IPS-15b (cell line): ENCODE measurements around the gene CC2D1A.
"Not testable (repeated sequence)": the region's sequence is repeated elsewhere in the genome, so short reads cannot be mapped to it uniquely, and the experiment has no call there.

Experiments
- H3K27me3 ChIP-seq: one replicate; pipeline ENCODE4 v1.6.1; 2013; ENCODE audit warnings: low read length; ENCODE audit not compliant: control insufficient read depth, insufficient read depth
- H3K36me3 ChIP-seq: one replicate; pipeline ENCODE4 v1.6.1; 2013; ENCODE audit warnings: low read length; ENCODE audit not compliant: control insufficient read depth, insufficient read depth
- H3K4me1 ChIP-seq: one replicate; pipeline ENCODE4 v1.6.1; 2013; ENCODE audit warnings: mild to moderate bottlenecking, low read length; ENCODE audit not compliant: control insufficient read depth, insufficient read depth
- H3K4me3 ChIP-seq: one replicate; pipeline ENCODE4 v1.5.1; 2013; ENCODE audit warnings: low read depth, low read length
- H3K9ac ChIP-seq: one replicate; pipeline ENCODE4 v1.6.1; 2013; ENCODE audit warnings: low read depth, mild to moderate bottlenecking, low read length
- H3K9me3 ChIP-seq: one replicate; pipeline ENCODE4 v1.6.1; 2013; ENCODE audit warnings: mild to moderate bottlenecking, low read length; ENCODE audit not compliant: control insufficient read depth, insufficient read depth

Gene CC2D1A

GRCh38 chr19:13917888-13918406 is 11.9 kb downstream of the CC2D1A start:
- H3K9me3 ChIP-seq, result no peaks in the 10 kb centered on the region
- H3K4me1 ChIP-seq, result no peaks in the 10 kb centered on the region
- H3K4me3 ChIP-seq, result no peak overlapping the region
- H3K9ac ChIP-seq, result no peak overlapping the region
- no peaks in the 10 kb centered on the region for H3K27me3 ChIP-seq
- H3K36me3 ChIP-seq, result peaks cover 29% of the 10 kb centered on the region

- Histone ChIP-seq H3K4me1 (no peaks in the 10 kb centered on the region), H3K4me3 (no peak overlapping the region), H3K36me3 (peaks cover 37% of the 10 kb centered on the region), H3K27me3 (no peaks in the 10 kb centered on the region), H3K9me3 (no peaks in the 10 kb centered on the region), H3K9ac (no peak overlapping the region)
Measured at GRCh38 chr19:13918726-13919411, 12.9 kb downstream of the CC2D1A start.

GRCh38 chr19:13920524-13920923 is 14.5 kb downstream of the CC2D1A start:
- Histone ChIP-seq H3K4me3 (no peak overlapping the region), H3K9me3 (no peaks in the 10 kb centered on the region), H3K36me3 (peaks cover 34% of the 10 kb centered on the region), H3K27me3 (no peaks in the 10 kb centered on the region), H3K9ac (no peak overlapping the region), H3K4me1 (no peaks in the 10 kb centered on the region)

GRCh38 chr19:13920940-13921747 is 15.1 kb downstream of the CC2D1A start:
- H3K9me3 ChIP-seq, result no peaks in the 10 kb centered on the region
- no peaks in the 10 kb centered on the region for H3K27me3 ChIP-seq
- H3K9ac ChIP-seq, result no peak overlapping the region
- no peak overlapping the region for H3K4me3 ChIP-seq
- H3K36me3 ChIP-seq, result peaks cover 35% of the 10 kb centered on the region
- no peaks in the 10 kb centered on the region for H3K4me1 ChIP-seq

GRCh38 chr19:13922118-13922517 is 16.1 kb downstream of the CC2D1A start:
- not testable (repeated sequence) for H3K9ac ChIP-seq, H3K27me3 ChIP-seq, H3K9me3 ChIP-seq, H3K4me1 ChIP-seq, H3K4me3 ChIP-seq
- peaks cover 45% of the 10 kb centered on the region for H3K36me3 ChIP-seq

GRCh38 chr19:13923194-13923987 is 17.4 kb downstream of the CC2D1A start:
- H3K9me3 ChIP-seq, result no peaks in the 10 kb centered on the region
- H3K4me1 ChIP-seq, result no peaks in the 10 kb centered on the region
- no peak overlapping the region for H3K4me3 ChIP-seq
- peaks cover 53% of the 10 kb centered on the region for H3K36me3 ChIP-seq
- no peak overlapping the region for H3K9ac ChIP-seq
- no peaks in the 10 kb centered on the region for H3K27me3 ChIP-seq

- H3K4me3 ChIP-seq, result no peak overlapping the region
- no peak overlapping the region for H3K9ac ChIP-seq
- H3K9me3 ChIP-seq, result no peaks in the 10 kb centered on the region
- H3K27me3 ChIP-seq, result no peaks in the 10 kb centered on the region
- H3K36me3 ChIP-seq, result peaks cover 44% of the 10 kb centered on the region
- H3K4me1 ChIP-seq, result no peaks in the 10 kb centered on the region
Measured at GRCh38 chr19:13926010-13926409, 20.0 kb downstream of the CC2D1A start.

- Histone ChIP-seq H3K4me3 (no peak overlapping the region), H3K36me3 (peaks cover 37% of the 10 kb centered on the region), H3K4me1 (no peaks in the 10 kb centered on the region), H3K9ac (no peak overlapping the region), H3K27me3 (no peaks in the 10 kb centered on the region), H3K9me3 (no peaks in the 10 kb centered on the region)
Measured at GRCh38 chr19:13926715-13927114, 20.7 kb downstream of the CC2D1A start.

GRCh38 chr19:13929340-13929739 is 23.3 kb downstream of the CC2D1A start:
- H3K4me3 ChIP-seq, result no peak overlapping the region
- no peaks in the 10 kb centered on the region for H3K4me1 ChIP-seq
- H3K9ac ChIP-seq, result no peak overlapping the region
- H3K9me3 ChIP-seq, result no peaks in the 10 kb centered on the region
- H3K36me3 ChIP-seq, result peaks cover 26% of the 10 kb centered on the region
- no peaks in the 10 kb centered on the region for H3K27me3 ChIP-seq

- no peaks in the 10 kb centered on the region for H3K4me1 ChIP-seq
- H3K27me3 ChIP-seq, result no peaks in the 10 kb centered on the region
- no peaks in the 10 kb centered on the region for H3K9me3 ChIP-seq
- H3K9ac ChIP-seq, result no peak overlapping the region
- H3K4me3 ChIP-seq, result no peak overlapping the region
- peaks cover 26% of the 10 kb centered on the region for H3K36me3 ChIP-seq
Measured at GRCh38 chr19:13929956-13930355, 24.0 kb downstream of the CC2D1A start.

- Histone ChIP-seq H3K9ac (no peak overlapping the region), H3K4me1 (no peaks in the 10 kb centered on the region), H3K36me3 (peaks cover 26% of the 10 kb centered on the region), H3K27me3 (no peaks in the 10 kb centered on the region), H3K9me3 (no peaks in the 10 kb centered on the region), H3K4me3 (no peak overlapping the region)
Measured at GRCh38 chr19:13930402-13930801, 24.4 kb downstream of the CC2D1A start.
